HepG2 (cell line): ENCODE results near the gene AIP. TPM values are rescaled to one million over a fixed set of nuclear protein-coding genes. Genes with fewer than 3 reads are reported as not detected.

Experiments used
- CBFB ChIP-seq: sonication (generic); formaldehyde crosslinking; IDR thresholded peaks from 2 replicates; pipeline ENCODE4 v1.4.0; 2020; ENCODE audit warnings: missing genetic modification reagents
- HNF4G ChIP-seq, 2 experiments: sonication (generic) in 1 of 2; formaldehyde crosslinking in 1 of 2; IDR thresholded peaks; 2 replicates each; pipeline versions ENCODE4 v1.4.0 to v1.6.1; 2011 to 2020; ENCODE audit warnings: borderline replicate concordance in 2 of 2, low read depth in 2 of 2, mild to moderate bottlenecking in 2 of 2, low read length in 1 of 2, missing genetic modification reagents in 1 of 2, moderate library complexity in 1 of 2
- IKZF1 ChIP-seq: fragments of 450-650 bp; IDR thresholded peaks from 2 replicates; pipeline ENCODE4 v1.7.1; 2016
- KLF6 ChIP-seq: IDR thresholded peaks from 2 replicates; pipeline ENCODE4 v1.8.0; 2016; ENCODE audit warnings: missing biosample characterization, missing genetic modification reagents
- MTA3 ChIP-seq: sonication (generic); formaldehyde crosslinking; IDR thresholded peaks from 2 replicates; pipeline ENCODE4 v1.4.0; 2020; ENCODE audit warnings: missing genetic modification reagents
- RNF2 ChIP-seq: fragments of 450-650 bp; conservative IDR thresholded peaks from 2 replicates; pipeline ENCODE4 v1.6.1; 2016; ENCODE audit warnings: low read depth
- SP2 ChIP-seq: sonication (generic); formaldehyde crosslinking; IDR thresholded peaks from 2 replicates; pipeline ENCODE4 v1.5.1; 2020; ENCODE audit warnings: mild to moderate bottlenecking, missing genetic modification reagents
- STAG1 ChIP-seq: sonication (generic); formaldehyde crosslinking; IDR thresholded peaks from 2 replicates; pipeline ENCODE4 v1.4.0; 2020; ENCODE audit warnings: missing genetic modification reagents
- ZBTB3 ChIP-seq: sonication (generic); formaldehyde crosslinking; IDR thresholded peaks from 2 replicates; pipeline ENCODE4 v1.4.0; 2020; ENCODE audit warnings: low read depth, mild to moderate bottlenecking, moderate library complexity, missing genetic modification reagents, borderline replicate concordance
- ZBTB38 ChIP-seq: sonication (generic); formaldehyde crosslinking; IDR thresholded peaks from 2 replicates; pipeline ENCODE4 v1.5.1; 2020; ENCODE audit warnings: mild to moderate bottlenecking, missing genetic modification reagents
- ZFP37 ChIP-seq: sonication (generic); formaldehyde crosslinking; IDR thresholded peaks from 2 replicates; pipeline ENCODE4 v1.4.0; 2020; ENCODE audit warnings: missing genetic modification reagents, borderline replicate concordance
- ZNF430 ChIP-seq: sonication (generic); formaldehyde crosslinking; IDR thresholded peaks from 2 replicates; pipeline ENCODE4 v1.9.0; 2021; ENCODE audit warnings: mild to moderate bottlenecking, missing genetic modification reagents
- ZNF441 ChIP-seq: sonication (generic); formaldehyde crosslinking; IDR thresholded peaks from 2 replicates; pipeline ENCODE4 v1.7.0; 2021; ENCODE audit warnings: missing genetic modification reagents, borderline replicate concordance
- ZNF563 ChIP-seq: sonication (generic); formaldehyde crosslinking; IDR thresholded peaks from 2 replicates; pipeline ENCODE4 v1.8.0; 2022; ENCODE audit warnings: mild to moderate bottlenecking, moderate library complexity, missing genetic modification reagents
- ZNF570 ChIP-seq: sonication (generic); formaldehyde crosslinking; IDR thresholded peaks from 2 replicates; pipeline ENCODE4 v1.4.0; 2020; ENCODE audit warnings: mild to moderate bottlenecking, missing genetic modification reagents, borderline replicate concordance
- ZNF670 ChIP-seq: sonication (generic); formaldehyde crosslinking; IDR thresholded peaks from 2 replicates; pipeline ENCODE4 v1.8.0; 2022; ENCODE audit warnings: mild to moderate bottlenecking, missing genetic modification reagents, borderline replicate concordance
- ZNF75D ChIP-seq: sonication (generic); formaldehyde crosslinking; IDR thresholded peaks from 2 replicates; pipeline ENCODE4 v1.8.1; 2023; ENCODE audit warnings: missing genetic modification reagents, mild to moderate bottlenecking, borderline replicate concordance
- ZNF891 ChIP-seq: sonication (generic); formaldehyde crosslinking; IDR thresholded peaks from 2 replicates; pipeline ENCODE4 v1.5.0; 2020; ENCODE audit warnings: mild to moderate bottlenecking, missing genetic modification reagents
- polyA plus RNA-seq, 8 experiments: library from polyadenylated mRNA; depleted of rRNA in 3 of 8; stranded (reverse) in 7 of 8; unstranded in 1 of 8; fragments of >200 nt; fragmentation: Illumina TruSeq in 4 of 8; extraction: Trizol in 4 of 8; gene quantifications; 2 replicates each; pipeline versions ENCODE4 v1.2.1 to v1.2.3, GENCODE V29; 2011 to 2016; ENCODE audit warnings: low read depth in 4 of 8, missing spikeins in 1 of 8, mixed read lengths in 1 of 8; ENCODE audit not compliant: insufficient read depth in 1 of 8
- total RNA-seq, 5 experiments: library from RNA; depleted of rRNA; stranded (reverse); fragments of >200 nt; fragmentation: Illumina TruSeq; extraction: Trizol; gene quantifications; 2 replicates each; pipeline ENCODE4 v1.2.3, GENCODE V29; 2016; ENCODE audit warnings: low read depth in 1 of 5
- TF ChIP-seq, protein P1 (sequence below): sonication (generic); formaldehyde crosslinking; IDR thresholded peaks from 2 replicates; pipeline ENCODE4 v1.8.0; 2022; ENCODE audit warnings: low read depth, missing genetic modification reagents
- TF ChIP-seq, protein P2 (sequence below): sonication (generic); formaldehyde crosslinking; IDR thresholded peaks from 2 replicates; pipeline ENCODE4 v1.4.0; 2020; ENCODE audit warnings: missing genetic modification reagents, borderline replicate concordance
- TF ChIP-seq, protein P3 (sequence below): IDR thresholded peaks from 2 replicates; pipeline ENCODE4 v1.6.1; 2016

AIP gene
- total and polyA plus RNA-seq, 2 of the 13 experiments (the other 11 are each of a cell fraction or from before 2014, with no cell fraction given) = 51.8 to 110 TPM

DNA sequence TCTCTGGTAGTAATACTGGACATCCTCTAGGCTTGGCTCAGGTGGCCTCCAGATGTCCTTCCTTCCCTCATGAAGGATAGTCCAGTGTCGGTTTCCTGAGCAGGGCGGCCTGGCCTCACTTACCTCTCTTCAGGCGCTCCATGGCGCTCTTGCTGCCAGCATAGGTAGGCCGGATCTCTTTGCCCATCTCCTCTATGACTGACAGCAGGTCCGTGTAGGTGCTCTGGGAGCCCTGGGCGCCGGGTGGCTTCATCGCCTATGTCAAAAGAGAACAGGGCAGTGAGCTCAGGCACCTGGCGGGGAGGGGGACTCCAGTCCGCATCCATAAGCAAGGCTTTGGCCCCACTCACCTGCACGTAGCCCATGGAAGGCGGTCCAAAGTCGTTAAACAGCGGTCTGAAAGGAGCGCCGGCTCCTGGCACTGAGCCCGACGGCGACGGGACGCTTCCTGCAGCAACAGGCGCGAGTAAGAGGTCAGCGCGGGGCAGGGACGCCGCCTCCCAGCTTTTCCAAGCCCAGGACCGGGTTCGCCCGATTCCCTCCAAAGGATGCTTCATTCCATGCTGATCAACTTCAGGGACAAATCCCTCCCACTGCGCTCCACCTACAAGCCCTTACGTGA, 24.5 kb downstream of the AIP start (continued):
- TF ChIP-seq, protein P1, sequence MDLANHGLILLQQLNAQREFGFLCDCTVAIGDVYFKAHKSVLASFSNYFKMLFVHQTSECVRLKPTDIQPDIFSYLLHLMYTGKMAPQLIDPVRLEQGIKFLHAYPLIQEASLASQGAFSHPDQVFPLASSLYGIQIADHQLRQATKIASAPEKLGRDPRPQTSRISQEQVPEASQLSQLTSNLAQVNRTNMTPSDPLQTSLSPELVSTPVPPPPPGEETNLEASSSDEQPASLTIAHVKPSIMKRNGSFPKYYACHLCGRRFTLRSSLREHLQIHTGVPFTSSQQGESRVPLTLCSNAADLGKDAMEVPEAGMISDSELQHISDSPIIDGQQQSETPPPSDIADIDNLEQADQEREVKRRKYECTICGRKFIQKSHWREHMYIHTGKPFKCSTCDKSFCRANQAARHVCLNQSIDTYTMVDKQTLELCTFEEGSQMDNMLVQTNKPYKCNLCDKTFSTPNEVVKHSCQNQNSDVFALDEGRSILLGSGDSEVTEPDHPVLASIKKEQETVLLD (CRISPR knock-in tag) = no peak
- TF ChIP-seq IKZF1 = no peak
- 0 out of 2 replicates have a peak, but pooled peaks have one; percentile 18 for TF ChIP-seq ZNF670 (CRISPR knock-in tag)
- no peak for TF ChIP-seq ZNF430 (CRISPR knock-in tag)
- TF ChIP-seq ZNF441 = no peak; the same call in 1 of the 2 replicates
- 0 out of 2 replicates have a peak, but pooled peaks have one; percentile 34 for TF ChIP-seq ZFP37 (CRISPR knock-in tag)
- TF ChIP-seq HNF4G (IDR thresholded peaks at IDR 0.05; ENCODE audit: borderline replicate concordance, low read depth, low read length) = no peak
- no peak for TF ChIP-seq HNF4G (CRISPR knock-in tag; IDR thresholded peaks at IDR 0.05; ENCODE audit: borderline replicate concordance, low read depth)
- no peak for TF ChIP-seq SP2 (CRISPR knock-in tag)
- TF ChIP-seq ZNF570 (CRISPR knock-in tag) = no peak
- TF ChIP-seq CBFB (CRISPR knock-in tag) = no peak
- TF ChIP-seq, protein P2, sequence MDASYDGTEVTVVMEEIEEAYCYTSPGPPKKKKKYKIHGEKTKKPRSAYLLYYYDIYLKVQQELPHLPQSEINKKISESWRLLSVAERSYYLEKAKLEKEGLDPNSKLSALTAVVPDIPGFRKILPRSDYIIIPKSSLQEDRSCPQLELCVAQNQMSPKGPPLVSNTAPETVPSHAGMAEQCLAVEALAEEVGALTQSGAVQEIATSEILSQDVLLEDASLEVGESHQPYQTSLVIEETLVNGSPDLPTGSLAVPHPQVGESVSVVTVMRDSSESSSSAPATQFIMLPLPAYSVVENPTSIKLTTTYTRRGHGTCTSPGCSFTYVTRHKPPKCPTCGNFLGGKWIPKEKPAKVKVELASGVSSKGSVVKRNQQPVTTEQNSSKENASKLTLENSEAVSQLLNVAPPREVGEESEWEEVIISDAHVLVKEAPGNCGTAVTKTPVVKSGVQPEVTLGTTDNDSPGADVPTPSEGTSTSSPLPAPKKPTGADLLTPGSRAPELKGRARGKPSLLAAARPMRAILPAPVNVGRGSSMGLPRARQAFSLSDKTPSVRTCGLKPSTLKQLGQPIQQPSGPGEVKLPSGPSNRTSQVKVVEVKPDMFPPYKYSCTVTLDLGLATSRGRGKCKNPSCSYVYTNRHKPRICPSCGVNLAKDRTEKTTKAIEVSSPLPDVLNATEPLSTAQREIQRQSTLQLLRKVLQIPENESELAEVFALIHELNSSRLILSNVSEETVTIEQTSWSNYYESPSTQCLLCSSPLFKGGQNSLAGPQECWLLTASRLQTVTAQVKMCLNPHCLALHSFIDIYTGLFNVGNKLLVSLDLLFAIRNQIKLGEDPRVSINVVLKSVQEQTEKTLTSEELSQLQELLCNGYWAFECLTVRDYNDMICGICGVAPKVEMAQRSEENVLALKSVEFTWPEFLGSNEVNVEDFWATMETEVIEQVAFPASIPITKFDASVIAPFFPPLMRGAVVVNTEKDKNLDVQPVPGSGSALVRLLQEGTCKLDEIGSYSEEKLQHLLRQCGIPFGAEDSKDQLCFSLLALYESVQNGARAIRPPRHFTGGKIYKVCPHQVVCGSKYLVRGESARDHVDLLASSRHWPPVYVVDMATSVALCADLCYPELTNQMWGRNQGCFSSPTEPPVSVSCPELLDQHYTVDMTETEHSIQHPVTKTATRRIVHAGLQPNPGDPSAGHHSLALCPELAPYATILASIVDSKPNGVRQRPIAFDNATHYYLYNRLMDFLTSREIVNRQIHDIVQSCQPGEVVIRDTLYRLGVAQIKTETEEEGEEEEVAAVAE (CRISPR knock-in tag) = no peak
- TF ChIP-seq, protein P3, sequence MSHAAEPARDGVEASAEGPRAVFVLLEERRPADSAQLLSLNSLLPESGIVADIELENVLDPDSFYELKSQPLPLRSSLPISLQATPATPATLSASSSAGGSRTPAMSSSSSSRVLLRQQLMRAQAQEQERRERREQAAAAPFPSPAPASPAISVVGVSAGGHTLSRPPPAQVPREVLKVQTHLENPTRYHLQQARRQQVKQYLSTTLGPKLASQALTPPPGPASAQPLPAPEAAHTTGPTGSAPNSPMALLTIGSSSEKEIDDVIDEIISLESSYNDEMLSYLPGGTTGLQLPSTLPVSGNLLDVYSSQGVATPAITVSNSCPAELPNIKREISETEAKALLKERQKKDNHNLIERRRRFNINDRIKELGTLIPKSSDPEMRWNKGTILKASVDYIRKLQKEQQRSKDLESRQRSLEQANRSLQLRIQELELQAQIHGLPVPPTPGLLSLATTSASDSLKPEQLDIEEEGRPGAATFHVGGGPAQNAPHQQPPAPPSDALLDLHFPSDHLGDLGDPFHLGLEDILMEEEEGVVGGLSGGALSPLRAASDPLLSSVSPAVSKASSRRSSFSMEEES (CRISPR knock-in tag) = no peak
- no peak for TF ChIP-seq ZNF563 (CRISPR knock-in tag)
- 0 out of 2 replicates have a peak, but pooled peaks have one; percentile 12 for TF ChIP-seq ZBTB38
- no peak for TF ChIP-seq ZNF891 (CRISPR knock-in tag)
- TF ChIP-seq MTA3 (CRISPR knock-in tag) = no peak
- no peak for TF ChIP-seq ZNF75D (CRISPR knock-in tag)
- no peak for TF ChIP-seq RNF2
- TF ChIP-seq KLF6 (CRISPR knock-in tag) = no peak
- TF ChIP-seq ZBTB3 (CRISPR knock-in tag) = no peak
- TF ChIP-seq STAG1 (CRISPR knock-in tag) = no peak
